HepG2 (cell line): ENCODE measurements around the gene CSNK1D. TPM values are rescaled to one million over a fixed set of nuclear protein-coding genes. Genes with fewer than 3 reads are reported as not detected.

ENCODE experiments used
- ATF1 ChIP-seq: IDR thresholded peaks from 2 replicates; pipeline ENCODE4 v1.6.1; 2016; ENCODE audit warnings: mild to moderate bottlenecking, control low read depth
- DNMT1 ChIP-seq: sonication (generic); formaldehyde crosslinking; IDR thresholded peaks from 2 replicates; pipeline ENCODE4 v1.5.1; 2020; ENCODE audit warnings: mild to moderate bottlenecking, missing genetic modification reagents
- HCFC1 ChIP-seq: fragments of 150-350 bp; IDR thresholded peaks from 2 replicates; pipeline ENCODE4 v1.6.1; 2014; ENCODE audit warnings: low read depth, low read length
- IRX3 ChIP-seq: sonication (generic); formaldehyde crosslinking; IDR thresholded peaks from 2 replicates; pipeline ENCODE4 v1.8.1; 2023; ENCODE audit warnings: mild to moderate bottlenecking, low read depth, missing genetic modification reagents, borderline replicate concordance
- JARID2 ChIP-seq: sonication (generic); formaldehyde crosslinking; IDR thresholded peaks from 2 replicates; pipeline ENCODE4 v1.8.1; 2023; ENCODE audit warnings: missing genetic modification reagents, inconsistent platforms; ENCODE audit not compliant: insufficient replicate concordance
- MYC ChIP-seq: sonication (generic); formaldehyde crosslinking; IDR thresholded peaks from 2 replicates; pipeline ENCODE4 v1.9.0; 2021; ENCODE audit warnings: missing genetic modification reagents, borderline replicate concordance
- NBN ChIP-seq: fragments of 450-650 bp; conservative IDR thresholded peaks from 2 replicates; pipeline ENCODE4 v1.6.1; 2017
- NFYB ChIP-seq: sonication (generic); formaldehyde crosslinking; IDR thresholded peaks from 2 replicates; pipeline ENCODE4 v1.4.0; 2020; ENCODE audit warnings: missing genetic modification reagents
- PTBP1 ChIP-seq: fragments of 200-400 bp; formaldehyde crosslinking; IDR thresholded peaks from 2 replicates; pipeline ENCODE4 v1.6.1; 2018; ENCODE audit warnings: low read length, low read depth; ENCODE audit not compliant: poor library complexity, severe bottlenecking
- RBM39 ChIP-seq: fragments of 200-400 bp; formaldehyde crosslinking; IDR thresholded peaks from one replicate; pipeline ENCODE4 v1.6.1; 2018; ENCODE audit warnings: antibody characterized with exemption, mild to moderate bottlenecking, low read depth, low read length; ENCODE audit not compliant: poor library complexity, severe bottlenecking
- TBP ChIP-seq: sonication (generic); formaldehyde crosslinking; IDR thresholded peaks from 2 replicates; pipeline ENCODE4 v1.5.0; 2020; ENCODE audit warnings: missing genetic modification reagents
- TSC22D2 ChIP-seq: sonication (generic); formaldehyde crosslinking; IDR thresholded peaks from 2 replicates; pipeline ENCODE4 v1.5.1; 2020; ENCODE audit warnings: missing genetic modification reagents, mild to moderate bottlenecking, borderline replicate concordance
- ZNF143 ChIP-seq: sonication (generic); formaldehyde crosslinking; IDR thresholded peaks from 2 replicates; pipeline ENCODE4 v1.4.0; 2020; ENCODE audit warnings: missing genetic modification reagents
- polyA plus RNA-seq, 8 experiments: library from polyadenylated mRNA; depleted of rRNA in 3 of 8; stranded (reverse) in 7 of 8; unstranded in 1 of 8; fragments of >200 nt; fragmentation: Illumina TruSeq in 4 of 8; extraction: Trizol in 4 of 8; gene quantifications; 2 replicates each; pipeline versions ENCODE4 v1.2.1 to v1.2.3, GENCODE V29; 2011 to 2016; ENCODE audit warnings: low read depth in 4 of 8, missing spikeins in 1 of 8, mixed read lengths in 1 of 8; ENCODE audit not compliant: insufficient read depth in 1 of 8
- total RNA-seq, 5 experiments: library from RNA; depleted of rRNA; stranded (reverse); fragments of >200 nt; fragmentation: Illumina TruSeq; extraction: Trizol; gene quantifications; 2 replicates each; pipeline ENCODE4 v1.2.3, GENCODE V29; 2016; ENCODE audit warnings: low read depth in 1 of 5
- TF ChIP-seq, protein P1 (sequence below): sonication (generic); formaldehyde crosslinking; IDR thresholded peaks from 2 replicates; pipeline ENCODE4 v1.4.0; 2020; ENCODE audit warnings: missing genetic modification reagents
- TF ChIP-seq, protein P2 (sequence below): sonication (generic); formaldehyde crosslinking; IDR thresholded peaks from 2 replicates; pipeline ENCODE4 v1.8.0; 2022; ENCODE audit warnings: missing genetic modification reagents, mild to moderate bottlenecking, borderline replicate concordance
- TF ChIP-seq, protein P3 (sequence below): sonication (generic); formaldehyde crosslinking; conservative IDR thresholded peaks from 2 replicates; pipeline ENCODE4 v1.4.0; 2020; ENCODE audit warnings: missing genetic modification reagents
- TF ChIP-seq, protein P4 (sequence below): sonication (generic); formaldehyde crosslinking; conservative IDR thresholded peaks from 2 replicates; pipeline ENCODE4 v1.8.0; 2022; ENCODE audit warnings: mild to moderate bottlenecking, moderate library complexity, missing genetic modification reagents

CSNK1D gene
- total and polyA plus RNA-seq, 2 of the 13 experiments (the other 11 are each of a cell fraction or from before 2014, with no cell fraction given): 31.5 to 128 TPM

DNA sequence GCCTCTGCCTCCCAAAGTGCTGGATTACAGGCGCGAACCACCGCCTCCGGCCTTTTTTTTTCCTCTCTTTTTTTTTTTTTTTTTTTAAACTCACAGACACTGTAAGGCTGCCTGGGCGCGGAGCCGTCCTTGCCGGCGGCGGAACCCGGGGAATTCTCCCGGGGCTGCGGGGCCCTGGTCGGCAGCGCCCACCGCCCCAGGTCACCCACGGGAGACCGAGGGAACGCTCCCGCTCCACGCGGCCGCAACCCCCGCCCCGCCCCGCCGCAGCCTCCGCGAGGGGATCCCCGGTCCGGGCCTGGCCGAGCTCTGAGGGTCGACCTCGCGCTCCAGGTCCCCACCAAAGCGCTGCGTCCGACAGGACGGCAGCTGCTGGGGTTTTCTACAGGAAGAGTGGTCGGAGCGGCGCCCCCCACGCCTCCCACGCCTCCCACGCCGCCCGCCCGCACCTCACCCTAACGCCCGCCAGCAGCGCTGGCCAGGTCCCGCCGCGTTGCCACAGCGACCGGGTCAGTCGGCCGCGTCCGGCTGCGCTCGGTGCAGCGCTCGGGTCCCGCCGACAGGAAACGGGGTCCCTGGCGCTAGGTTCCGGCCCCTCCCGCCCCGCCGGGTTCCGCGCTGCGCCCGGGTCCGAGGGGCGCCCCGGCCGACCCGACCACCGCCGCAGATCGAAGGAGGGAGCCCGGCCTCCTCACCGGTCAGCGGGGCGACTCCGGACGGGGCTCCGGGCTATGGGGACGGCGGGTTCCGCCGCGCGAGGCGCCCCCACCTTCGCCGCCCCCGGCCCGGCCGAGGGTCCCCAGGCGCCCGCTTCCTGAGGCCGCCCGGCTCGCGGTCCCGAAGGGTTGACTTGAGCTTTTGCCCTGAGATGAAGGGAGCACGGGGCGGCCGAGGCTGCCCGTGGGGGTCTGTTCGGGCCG is 60.9 kb downstream of the CSNK1D start, which contains the start of gene CCDC57 (continued):
- TF ChIP-seq, protein P1, sequence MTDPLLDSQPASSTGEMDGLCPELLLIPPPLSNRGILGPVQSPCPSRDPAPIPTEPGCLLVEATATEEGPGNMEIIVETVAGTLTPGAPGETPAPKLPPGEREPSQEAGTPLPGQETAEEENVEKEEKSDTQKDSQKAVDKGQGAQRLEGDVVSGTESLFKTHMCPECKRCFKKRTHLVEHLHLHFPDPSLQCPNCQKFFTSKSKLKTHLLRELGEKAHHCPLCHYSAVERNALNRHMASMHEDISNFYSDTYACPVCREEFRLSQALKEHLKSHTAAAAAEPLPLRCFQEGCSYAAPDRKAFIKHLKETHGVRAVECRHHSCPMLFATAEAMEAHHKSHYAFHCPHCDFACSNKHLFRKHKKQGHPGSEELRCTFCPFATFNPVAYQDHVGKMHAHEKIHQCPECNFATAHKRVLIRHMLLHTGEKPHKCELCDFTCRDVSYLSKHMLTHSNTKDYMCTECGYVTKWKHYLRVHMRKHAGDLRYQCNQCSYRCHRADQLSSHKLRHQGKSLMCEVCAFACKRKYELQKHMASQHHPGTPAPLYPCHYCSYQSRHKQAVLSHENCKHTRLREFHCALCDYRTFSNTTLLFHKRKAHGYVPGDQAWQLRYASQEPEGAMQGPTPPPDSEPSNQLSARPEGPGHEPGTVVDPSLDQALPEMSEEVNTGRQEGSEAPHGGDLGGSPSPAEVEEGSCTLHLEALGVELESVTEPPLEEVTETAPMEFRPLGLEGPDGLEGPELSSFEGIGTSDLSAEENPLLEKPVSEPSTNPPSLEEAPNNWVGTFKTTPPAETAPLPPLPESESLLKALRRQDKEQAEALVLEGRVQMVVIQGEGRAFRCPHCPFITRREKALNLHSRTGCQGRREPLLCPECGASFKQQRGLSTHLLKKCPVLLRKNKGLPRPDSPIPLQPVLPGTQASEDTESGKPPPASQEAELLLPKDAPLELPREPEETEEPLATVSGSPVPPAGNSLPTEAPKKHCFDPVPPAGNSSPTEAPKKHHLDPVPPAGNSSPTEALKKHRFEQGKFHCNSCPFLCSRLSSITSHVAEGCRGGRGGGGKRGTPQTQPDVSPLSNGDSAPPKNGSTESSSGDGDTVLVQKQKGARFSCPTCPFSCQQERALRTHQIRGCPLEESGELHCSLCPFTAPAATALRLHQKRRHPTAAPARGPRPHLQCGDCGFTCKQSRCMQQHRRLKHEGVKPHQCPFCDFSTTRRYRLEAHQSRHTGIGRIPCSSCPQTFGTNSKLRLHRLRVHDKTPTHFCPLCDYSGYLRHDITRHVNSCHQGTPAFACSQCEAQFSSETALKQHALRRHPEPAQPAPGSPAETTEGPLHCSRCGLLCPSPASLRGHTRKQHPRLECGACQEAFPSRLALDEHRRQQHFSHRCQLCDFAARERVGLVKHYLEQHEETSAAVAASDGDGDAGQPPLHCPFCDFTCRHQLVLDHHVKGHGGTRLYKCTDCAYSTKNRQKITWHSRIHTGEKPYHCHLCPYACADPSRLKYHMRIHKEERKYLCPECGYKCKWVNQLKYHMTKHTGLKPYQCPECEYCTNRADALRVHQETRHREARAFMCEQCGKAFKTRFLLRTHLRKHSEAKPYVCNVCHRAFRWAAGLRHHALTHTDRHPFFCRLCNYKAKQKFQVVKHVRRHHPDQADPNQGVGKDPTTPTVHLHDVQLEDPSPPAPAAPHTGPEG (CRISPR knock-in tag): peak; percentile 73; the same call in 1 of the 2 replicates
- TF ChIP-seq IRX3 (CRISPR knock-in tag): peak; percentile 86
- TF ChIP-seq, protein P2, sequence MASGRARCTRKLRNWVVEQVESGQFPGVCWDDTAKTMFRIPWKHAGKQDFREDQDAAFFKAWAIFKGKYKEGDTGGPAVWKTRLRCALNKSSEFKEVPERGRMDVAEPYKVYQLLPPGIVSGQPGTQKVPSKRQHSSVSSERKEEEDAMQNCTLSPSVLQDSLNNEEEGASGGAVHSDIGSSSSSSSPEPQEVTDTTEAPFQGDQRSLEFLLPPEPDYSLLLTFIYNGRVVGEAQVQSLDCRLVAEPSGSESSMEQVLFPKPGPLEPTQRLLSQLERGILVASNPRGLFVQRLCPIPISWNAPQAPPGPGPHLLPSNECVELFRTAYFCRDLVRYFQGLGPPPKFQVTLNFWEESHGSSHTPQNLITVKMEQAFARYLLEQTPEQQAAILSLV: peak; percentile 96; the same call in 1 of the 2 replicates
- peak; percentile 74; the same call in 1 of the 2 replicates for TF ChIP-seq TSC22D2 (CRISPR knock-in tag)
- no peak for TF ChIP-seq NBN
- peak; percentile 69 for TF ChIP-seq RBM39
- TF ChIP-seq, protein P3, sequence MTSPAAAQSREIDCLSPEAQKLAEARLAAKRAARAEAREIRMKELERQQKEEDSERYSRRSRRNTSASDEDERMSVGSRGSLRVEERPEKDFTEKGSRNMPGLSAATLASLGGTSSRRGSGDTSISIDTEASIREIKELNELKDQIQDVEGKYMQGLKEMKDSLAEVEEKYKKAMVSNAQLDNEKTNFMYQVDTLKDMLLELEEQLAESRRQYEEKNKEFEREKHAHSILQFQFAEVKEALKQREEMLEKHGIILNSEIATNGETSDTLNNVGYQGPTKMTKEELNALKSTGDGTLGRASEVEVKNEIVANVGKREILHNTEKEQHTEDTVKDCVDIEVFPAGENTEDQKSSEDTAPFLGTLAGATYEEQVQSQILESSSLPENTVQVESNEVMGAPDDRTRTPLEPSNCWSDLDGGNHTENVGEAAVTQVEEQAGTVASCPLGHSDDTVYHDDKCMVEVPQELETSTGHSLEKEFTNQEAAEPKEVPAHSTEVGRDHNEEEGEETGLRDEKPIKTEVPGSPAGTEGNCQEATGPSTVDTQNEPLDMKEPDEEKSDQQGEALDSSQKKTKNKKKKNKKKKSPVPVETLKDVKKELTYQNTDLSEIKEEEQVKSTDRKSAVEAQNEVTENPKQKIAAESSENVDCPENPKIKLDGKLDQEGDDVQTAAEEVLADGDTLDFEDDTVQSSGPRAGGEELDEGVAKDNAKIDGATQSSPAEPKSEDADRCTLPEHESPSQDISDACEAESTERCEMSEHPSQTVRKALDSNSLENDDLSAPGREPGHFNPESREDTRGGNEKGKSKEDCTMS (CRISPR knock-in tag): no peak
- peak; percentile 75 for TF ChIP-seq HCFC1
- peak; percentile 17 for TF ChIP-seq PTBP1
- no peak for TF ChIP-seq ATF1 (CRISPR knock-in tag)
- TF ChIP-seq TBP (CRISPR knock-in tag): no peak
- no peak for TF ChIP-seq NFYB (CRISPR knock-in tag)
- TF ChIP-seq ZNF143 (CRISPR knock-in tag): peak; percentile 43; the same call in 1 of the 2 replicates
- peak; percentile 65 for TF ChIP-seq MYC (CRISPR knock-in tag)
- peak; percentile 23; the same call in 1 of the 2 replicates for TF ChIP-seq DNMT1 (CRISPR knock-in tag)
- no peak for TF ChIP-seq JARID2 (CRISPR knock-in tag)
- TF ChIP-seq, protein P4, sequence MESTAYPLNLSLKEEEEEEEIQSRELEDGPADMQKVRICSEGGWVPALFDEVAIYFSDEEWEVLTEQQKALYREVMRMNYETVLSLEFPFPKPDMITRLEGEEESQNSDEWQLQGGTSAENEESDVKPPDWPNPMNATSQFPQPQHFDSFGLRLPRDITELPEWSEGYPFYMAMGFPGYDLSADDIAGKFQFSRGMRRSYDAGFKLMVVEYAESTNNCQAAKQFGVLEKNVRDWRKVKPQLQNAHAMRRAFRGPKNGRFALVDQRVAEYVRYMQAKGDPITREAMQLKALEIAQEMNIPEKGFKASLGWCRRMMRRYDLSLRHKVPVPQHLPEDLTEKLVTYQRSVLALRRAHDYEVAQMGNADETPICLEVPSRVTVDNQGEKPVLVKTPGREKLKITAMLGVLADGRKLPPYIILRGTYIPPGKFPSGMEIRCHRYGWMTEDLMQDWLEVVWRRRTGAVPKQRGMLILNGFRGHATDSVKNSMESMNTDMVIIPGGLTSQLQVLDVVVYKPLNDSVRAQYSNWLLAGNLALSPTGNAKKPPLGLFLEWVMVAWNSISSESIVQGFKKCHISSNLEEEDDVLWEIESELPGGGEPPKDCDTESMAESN: peak; percentile 97
